Heart right ventricle (tissue), 16 donors: Measurements from ENCODE around the gene CBLB. TPM values are rescaled to one million over a fixed set of nuclear protein-coding genes. Genes with fewer than 3 reads are reported as not detected.

Experiments used
- ATAC-seq, 8 donors: fragments of 200-7000 bp; cut with Tn5 transposase; one replicate each; pipeline ENCODE4 v1.9.1; 2020; ENCODE audit warnings: mild to moderate bottlenecking in 8 of 8, moderate library complexity in 8 of 8, moderate number of reproducible peaks in 1 of 8
- DNase-seq, 2 donors: peaks; one replicate each; pipeline ENCODE4 v3.0.0-alpha.2; 2020
- H3K27ac ChIP-seq, 10 donors: fragments of 200-600 bp; sonication (generic) in 2 of 10; one replicate each; pipeline versions ENCODE4 v1.5.0 to v1.8.0; 2020 to 2022; ENCODE audit warnings: mild to moderate bottlenecking in 3 of 10
- H3K27me3 ChIP-seq, 7 donors: fragments of 200-600 bp; one replicate each; pipeline ENCODE4 v1.8.0; 2021 to 2022; ENCODE audit warnings: mild to moderate bottlenecking in 2 of 7
- H3K36me3 ChIP-seq, 9 donors: fragments of 200-600 bp; sonication (generic) in 1 of 9; one replicate each; pipeline versions ENCODE4 v1.5.0 to v1.8.0; 2020 to 2022; ENCODE audit warnings: mild to moderate bottlenecking in 2 of 9
- H3K4me1 ChIP-seq, 9 donors: fragments of 200-600 bp; sonication (generic) in 1 of 9; one replicate each; pipeline versions ENCODE4 v1.5.0 to v1.8.0; 2020 to 2022; ENCODE audit warnings: mild to moderate bottlenecking in 4 of 9
- H3K4me3 ChIP-seq, 10 donors: fragments of 200-600 bp; sonication (generic) in 2 of 10; one replicate each; pipeline versions ENCODE4 v1.5.0 to v1.8.0; 2020 to 2022; ENCODE audit warnings: mild to moderate bottlenecking in 7 of 10, moderate library complexity in 2 of 10
- H3K9me3 ChIP-seq, 11 donors: fragments of 200-600 bp in 10 of 11; sonication (generic) in 2 of 11; one replicate each; pipeline versions ENCODE4 v1.5.0 to v1.8.0; 2013 to 2022; ENCODE audit warnings: mild to moderate bottlenecking in 2 of 11, control low read depth in 1 of 11, moderate library complexity in 1 of 11
- WGBS, 2 donors: extraction: QIAGEN DNeasy Blood & Tissue Kit; methylation state at CpG; one replicate each; pipeline ENCODE4 v1.1.7; 2013; ENCODE audit warnings: inconsistent platforms in 1 of 2; 5-methylcytosine and 5-hydroxymethylcytosine counted together
- intact Hi-C, 10 donors: fragments of 100-400 bp; cut with DNase I; formaldehyde crosslinking; loops; one replicate each; pipeline versions ENCODE4 v1.11.1 to v1.14.2; 2022
- polyA plus RNA-seq, 2 donors: library from polyadenylated mRNA; stranded (reverse); fragments of 200-250 nt; gene quantifications; one replicate each; pipeline ENCODE4 v1.2.3, GENCODE V29; 2013
- total RNA-seq, 10 donors: library from RNA; stranded (reverse); fragmentation: NEBNext Ultra II Directional in 3 of 10; extraction: Animal tissue kit (Norgen Biotek cat#: 25700) in 3 of 10; gene quantifications; one replicate each; pipeline versions ENCODE4 v1.2.1 to v1.2.4, GENCODE V29; 2021 to 2023
- TF ChIP-seq, protein P1 (sequence below), 9 donors: fragments of 200-600 bp; sonication (generic) in 2 of 9; IDR thresholded peaks; one replicate each; pipeline versions ENCODE4 v1.5.0 to v1.8.0; 2021 to 2022; ENCODE audit warnings: antibody characterized with exemption in 9 of 9, mild to moderate bottlenecking in 5 of 9, moderate library complexity in 1 of 9
- donor health status: Arrhythmogenic right ventricular cardiomyopathy.
- donor health status: ischemic (EF 13 %, LVEDD 7.1; RV severe dilation, severe dysfunction).
- donor health status: healthy with polysubstance abuse.
- donor health status: DM: no; HTN: yes; CAD: no.
- donor health status: DM: no; HTN: no; CAD: no.
- donor health status: ischemic (EF 25% LVEDD 6.9; RV normal size, moderate dysfunction).
- donor health status: ischemic (EF 25% LVEDD 5.7; RV mildly dilated, moderate dysfunction).
- donor health status: healthy.
- donor health status: DM: yes; HTN: yes; CAD: no.
- donor health status: Ischemic cardiomyopathy.
- donor health status: ischemic (EF 35%, LVEDD 5.7; RV mildly dilated, moderate dysfunction).
- donor health status: nonischemic (EF 11% LVEDD 7.7; RV severe dilation, severe dysfunction).
- donor health status: DM: yes; HTN: yes; CAD: no.
- donor health status: PGD.
- donor health status: ischemic (EF 29% LVEDD 5.4; RV normal size, mild dysfunction).
- donor health status: nonischemic (EF 23%, LVEDD 6.1; RV moderate dilation, normal function).

CBLB gene
- total and polyA plus RNA-seq, 12 donors: 14.2 to 72.7 (median 46.0) TPM

DNA sequence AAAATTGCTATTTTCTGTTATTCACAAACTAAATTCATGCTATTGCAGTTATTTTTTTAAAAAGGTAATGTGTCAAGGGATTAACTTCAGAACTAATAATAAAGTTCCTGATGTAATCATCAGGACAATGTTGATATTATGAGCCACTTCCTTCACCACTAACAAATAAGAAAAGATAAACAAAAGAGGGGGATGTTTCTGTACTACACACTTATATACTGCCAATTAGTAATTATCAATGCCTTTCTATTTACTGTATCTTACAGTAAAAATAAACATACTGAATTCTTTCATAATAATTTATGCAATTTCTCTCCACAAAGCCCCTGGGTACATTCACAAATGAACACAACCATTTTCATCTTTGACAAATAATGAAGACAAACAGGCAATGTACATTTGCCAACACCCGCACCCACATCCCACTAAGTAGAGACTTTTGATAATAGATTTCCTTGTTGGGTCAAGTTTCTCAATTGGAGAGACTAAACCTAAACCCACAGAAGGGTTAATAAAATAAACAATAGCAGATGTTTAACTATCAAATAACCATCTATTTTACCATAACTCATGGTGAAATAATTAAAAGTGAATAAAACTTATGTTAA, 3.7 kb downstream of the CBLB start:
- TF ChIP-seq, protein P1, sequence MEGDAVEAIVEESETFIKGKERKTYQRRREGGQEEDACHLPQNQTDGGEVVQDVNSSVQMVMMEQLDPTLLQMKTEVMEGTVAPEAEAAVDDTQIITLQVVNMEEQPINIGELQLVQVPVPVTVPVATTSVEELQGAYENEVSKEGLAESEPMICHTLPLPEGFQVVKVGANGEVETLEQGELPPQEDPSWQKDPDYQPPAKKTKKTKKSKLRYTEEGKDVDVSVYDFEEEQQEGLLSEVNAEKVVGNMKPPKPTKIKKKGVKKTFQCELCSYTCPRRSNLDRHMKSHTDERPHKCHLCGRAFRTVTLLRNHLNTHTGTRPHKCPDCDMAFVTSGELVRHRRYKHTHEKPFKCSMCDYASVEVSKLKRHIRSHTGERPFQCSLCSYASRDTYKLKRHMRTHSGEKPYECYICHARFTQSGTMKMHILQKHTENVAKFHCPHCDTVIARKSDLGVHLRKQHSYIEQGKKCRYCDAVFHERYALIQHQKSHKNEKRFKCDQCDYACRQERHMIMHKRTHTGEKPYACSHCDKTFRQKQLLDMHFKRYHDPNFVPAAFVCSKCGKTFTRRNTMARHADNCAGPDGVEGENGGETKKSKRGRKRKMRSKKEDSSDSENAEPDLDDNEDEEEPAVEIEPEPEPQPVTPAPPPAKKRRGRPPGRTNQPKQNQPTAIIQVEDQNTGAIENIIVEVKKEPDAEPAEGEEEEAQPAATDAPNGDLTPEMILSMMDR (IDR thresholded peaks at IDR 0.05): no peak
- no peak for ATAC-seq

GRCh38 chr3:105864212-105864611, 4.6 kb downstream of the CBLB start:
- H3K4me1 ChIP-seq: peaks cover 5 to 82% (median 67%) of the 10 kb centered on the region in 9 donors
- H3K9me3 ChIP-seq: no peaks in the 10 kb centered on the region
- no peak for DNase-seq
- H3K27me3 ChIP-seq: no peaks in the 10 kb centered on the region
- no peak for ATAC-seq
- intact Hi-C loops: loop anchor here in 6 of 10 donors (5.0 to 10.0 kb wide), 5 partner anchors 139 to 343 kb away; no protein-coding TSS in a partner anchor
- WGBS, 2 donors: 53 to 63% methylated on average over 4 of the region's 4 CpGs
- peak overlapping the region in 6 of 10 donors; percentile 95 to 99 (median 98) for H3K27ac ChIP-seq
- TF ChIP-seq, protein P1 (IDR thresholded peaks at IDR 0.05): no peak
- H3K36me3 ChIP-seq: peaks cover 0 to 71% (median 3%) of the 10 kb centered on the region in 9 donors
- H3K4me3 ChIP-seq: peak overlapping the region in 6 of 10 donors; percentile 67 to 95 (median 93)

More for the DNA sequence above, 3.7 kb downstream of the CBLB start:
- peaks cover 4 to 80% (median 71%) of the 10 kb centered on the region in 9 donors for H3K4me1 ChIP-seq
- intact Hi-C loops: loop anchor here in 8 of 10 donors (5.0 to 10.0 kb wide), 10 partner anchors 42 to 342 kb away; no protein-coding TSS in a partner anchor
- peaks cover 0 to 62% (median 0%) of the 10 kb centered on the region in 9 donors for H3K36me3 ChIP-seq
- DNase-seq: no peak
- no peaks in the 10 kb centered on the region for H3K9me3 ChIP-seq
- H3K27ac ChIP-seq: peak overlapping the region in 8 of 10 donors; percentile 95 to 99 (median 98)
- no peaks in the 10 kb centered on the region for H3K27me3 ChIP-seq
- peak overlapping the region in 9 of 10 donors; percentile 67 to 95 (median 92) for H3K4me3 ChIP-seq
- 29 to 35% methylated on average over 1 of the region's 1 CpG for WGBS, 2 donors

DNA sequence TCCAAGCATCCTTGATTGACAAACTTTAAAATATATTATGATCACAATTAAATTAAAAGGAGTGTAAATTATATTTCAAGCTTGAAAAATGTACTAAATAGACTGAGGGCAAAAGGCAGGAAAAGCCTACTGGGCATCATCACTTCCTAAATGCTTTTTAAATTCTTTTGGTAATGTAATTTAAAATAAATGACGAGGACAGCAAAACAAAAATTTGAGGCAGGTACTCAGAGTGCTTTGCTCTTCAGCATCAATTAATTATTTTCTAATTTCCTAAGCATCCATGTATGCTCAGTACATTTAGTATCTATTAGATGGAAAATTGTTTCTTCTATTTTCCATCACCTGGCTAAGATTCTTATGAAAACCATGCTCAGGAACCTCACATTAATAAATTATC, 5.2 kb downstream of the CBLB start:
- intact Hi-C loops: loop anchor here in 6 of 10 donors (5.0 to 10.0 kb wide), 5 partner anchors 139 to 344 kb away; no protein-coding TSS in a partner anchor
- Histone ChIP-seq H3K4me1 (peaks cover 5 to 87% (median 71%) of the 10 kb centered on the region in 9 donors), H3K27me3 (no peaks in the 10 kb centered on the region), H3K27ac (peak overlapping the region in 2 of 10 donors; percentile 95 to 98), H3K4me3 (peak overlapping the region in 1 of 10 donors; percentile 1), H3K9me3 (no peaks in the 10 kb centered on the region), H3K36me3 (peaks cover 0 to 77% (median 3%) of the 10 kb centered on the region in 9 donors)
- ATAC-seq (no peak), DNase-seq (no peak)
- 58 to 67% methylated on average over 1 of the region's 1 CpG for WGBS, 2 donors
- TF ChIP-seq, protein P1 (IDR thresholded peaks at IDR 0.05): no peak

DNA sequence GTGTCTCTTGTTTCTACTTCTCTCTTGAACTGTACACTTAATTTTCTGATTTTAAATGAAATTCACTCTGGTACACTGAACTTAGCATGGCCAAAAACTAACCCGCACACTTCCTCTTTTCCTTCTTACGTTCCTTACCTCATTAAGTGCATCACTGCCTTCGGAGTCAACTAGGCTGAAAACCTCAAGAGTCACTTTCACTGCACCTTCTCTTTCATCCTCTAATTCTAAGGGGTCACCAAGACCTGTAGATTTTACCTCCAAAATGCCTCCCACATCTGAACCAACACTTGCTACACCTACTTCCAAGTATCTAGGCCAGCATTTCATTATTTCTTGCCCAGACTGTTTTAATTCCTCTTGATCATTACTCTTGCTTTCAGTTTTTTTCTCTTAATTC, 6.6 kb downstream of the CBLB start:
- Histone ChIP-seq H3K27ac (peak overlapping the region in 1 of 10 donors; percentile 2), H3K27me3 (no peaks in the 10 kb centered on the region), H3K4me1 (peaks cover 5 to 97% (median 85%) of the 10 kb centered on the region in 9 donors), H3K9me3 (no peaks in the 10 kb centered on the region), H3K36me3 (peaks cover 0 to 91% (median 3%) of the 10 kb centered on the region in 9 donors), H3K4me3 (no peak overlapping the region)
- 82 to 83% methylated on average over 3 of the region's 3 CpGs for WGBS, 2 donors
- DNase-seq (no peak), ATAC-seq (no peak)
- intact Hi-C loops: loop anchor here in 6 of 10 donors (5.0 to 10.0 kb wide), 5 partner anchors 137 to 345 kb away; no protein-coding TSS in a partner anchor
- TF ChIP-seq, protein P1 (IDR thresholded peaks at IDR 0.05): no peak
